ENCODE measurements around the gene DDX6. TPM values are rescaled to one million over a fixed set of nuclear protein-coding genes. Genes with fewer than 3 reads are reported as not detected.
"Not testable (repeated sequence)": the region's sequence is repeated elsewhere in the genome, so short reads cannot be mapped to it uniquely, and the experiment has no call there.

DDX6 gene
- total RNA-seq, 1 donor from 2014 or later, result 332 TPM

- no peaks in the 10 kb centered on the region for H3K27me3 ChIP-seq
- H3K4me3 ChIP-seq, result no peak overlapping the region
- TF ChIP-seq EZH2phosphoT487 (IDR thresholded peaks at IDR 0.05) (no peak), CTCF (IDR thresholded peaks at IDR 0.05) (no peak), EZH2 (IDR thresholded peaks at IDR 0.05) (no peak)
- H3K9me3 ChIP-seq (ENCODE audit: low read depth), result no peaks in the 10 kb centered on the region
- no peak overlapping the region for H3K9ac ChIP-seq
- H3K79me2 ChIP-seq (ENCODE audit: low read depth), result no peaks in the 10 kb centered on the region
- Mint-ChIP-seq H3K4me1 (peaks cover 6% of the 10 kb centered on the region), H3K9me3 (peaks cover 3% of the 10 kb centered on the region), H3K36me3 (no peaks in the 10 kb centered on the region), H3K4me3 (no peak overlapping the region), H3K27ac (no peak overlapping the region), H3K27me3 (ENCODE audit: insufficient read depth, low read depth) (peaks cover 9% of the 10 kb centered on the region)
- DNase-seq (ENCODE audit: low spot score), result no peak
- no peak overlapping the region for H3K27ac ChIP-seq
- no peaks in the 10 kb centered on the region for H3K36me3 ChIP-seq
- no peak overlapping the region for H2AFZ ChIP-seq (replicated peaks)
- peaks cover 3% of the 10 kb centered on the region for H3F3A ChIP-seq (ENCODE audit: low read depth)
- H3K4me2 ChIP-seq, result no peak overlapping the region
- H3K4me1 ChIP-seq, result no peaks in the 10 kb centered on the region
- no peaks in the 10 kb centered on the region for H4K20me1 ChIP-seq (ENCODE audit: low read depth)
These were observed 50.1 kb downstream of the DDX6 start for GRCh38 chr11:118740892-118741291.

GRCh38 chr11:118735203-118735602, 55.8 kb downstream of the DDX6 start:
- H3K36me3 Mint-ChIP-seq, result peaks cover 2% of the 10 kb centered on the region
- no peaks in the 10 kb centered on the region for H3K9me3 ChIP-seq (ENCODE audit: low read depth)
- no peak overlapping the region for H3K27ac Mint-ChIP-seq
- peaks cover 6% of the 10 kb centered on the region for H3K27me3 Mint-ChIP-seq (ENCODE audit: insufficient read depth, low read depth)
- H3K4me2 ChIP-seq, result no peak overlapping the region
- H3K4me3 ChIP-seq, result no peak overlapping the region
- H3K4me1 ChIP-seq, result no peaks in the 10 kb centered on the region
- peaks cover 16% of the 10 kb centered on the region for H3K9me3 Mint-ChIP-seq
- H3K4me3 Mint-ChIP-seq, result no peak overlapping the region
- no peaks in the 10 kb centered on the region for H3K36me3 ChIP-seq
- no peak overlapping the region for H3K9ac ChIP-seq
- no peaks in the 10 kb centered on the region for H3K27me3 ChIP-seq
- TF ChIP-seq EZH2 (IDR thresholded peaks at IDR 0.05) (no peak), CTCF (IDR thresholded peaks at IDR 0.05) (no peak), EZH2phosphoT487 (IDR thresholded peaks at IDR 0.05) (no peak)
- peaks cover 8% of the 10 kb centered on the region for H3K4me1 Mint-ChIP-seq
- H3K27ac ChIP-seq, result no peak overlapping the region
- DNase-seq (ENCODE audit: low spot score), result no peak
- H4K20me1 ChIP-seq (ENCODE audit: low read depth), result no peaks in the 10 kb centered on the region
- H3K79me2 ChIP-seq (ENCODE audit: low read depth), result no peaks in the 10 kb centered on the region
- no peak overlapping the region for H2AFZ ChIP-seq (replicated peaks)
- peaks cover 5% of the 10 kb centered on the region for H3F3A ChIP-seq (ENCODE audit: low read depth)

GRCh38 chr11:118734031-118734430, 56.9 kb downstream of the DDX6 start:
- no peaks in the 10 kb centered on the region for H3K4me1 ChIP-seq
- H3K9me3 ChIP-seq (ENCODE audit: low read depth), result no peaks in the 10 kb centered on the region
- H3K4me1 Mint-ChIP-seq, result peaks cover 4% of the 10 kb centered on the region
- H3K79me2 ChIP-seq (ENCODE audit: low read depth), result no peaks in the 10 kb centered on the region
- TF ChIP-seq EZH2phosphoT487 (IDR thresholded peaks at IDR 0.05) (no peak), EZH2 (IDR thresholded peaks at IDR 0.05) (no peak), CTCF (IDR thresholded peaks at IDR 0.05) (no peak)
- H3K4me2 ChIP-seq, result no peak overlapping the region
- peaks cover 3% of the 10 kb centered on the region for H3K27me3 Mint-ChIP-seq (ENCODE audit: insufficient read depth, low read depth)
- H4K20me1 ChIP-seq (ENCODE audit: low read depth), result no peaks in the 10 kb centered on the region
- no peaks in the 10 kb centered on the region for H3K36me3 ChIP-seq
- no peak overlapping the region for H3K9ac ChIP-seq
- H2AFZ ChIP-seq (replicated peaks), result no peak overlapping the region
- peaks cover 18% of the 10 kb centered on the region for H3K9me3 Mint-ChIP-seq
- H3K4me3 ChIP-seq, result no peak overlapping the region
- no peak overlapping the region for H3K27ac ChIP-seq
- peaks cover 4% of the 10 kb centered on the region for H3K27me3 ChIP-seq
- no peak overlapping the region for H3K4me3 Mint-ChIP-seq
- DNase-seq (ENCODE audit: low spot score), result no peak
- no peak overlapping the region for H3K27ac Mint-ChIP-seq
- peaks cover 2% of the 10 kb centered on the region for H3K36me3 Mint-ChIP-seq
- H3F3A ChIP-seq (ENCODE audit: low read depth), result peaks cover 7% of the 10 kb centered on the region

- H3F3A ChIP-seq (ENCODE audit: low read depth); H3K4me3 ChIP-seq; H3K9me3 ChIP-seq (ENCODE audit: low read depth); H3K27ac ChIP-seq; H3K9ac ChIP-seq; H3K4me2 ChIP-seq; H2AFZ ChIP-seq (replicated peaks); DNase-seq (ENCODE audit: low spot score); H3K79me2 ChIP-seq (ENCODE audit: low read depth); H3K4me1 ChIP-seq; H3K4me1 Mint-ChIP-seq; H3K36me3 ChIP-seq; H3K27ac Mint-ChIP-seq; H4K20me1 ChIP-seq (ENCODE audit: low read depth); H3K36me3 Mint-ChIP-seq; H3K4me3 Mint-ChIP-seq; H3K27me3 Mint-ChIP-seq (ENCODE audit: insufficient read depth, low read depth): not testable (repeated sequence)
- H3K9me3 Mint-ChIP-seq, result peaks cover 15% of the 10 kb centered on the region
- H3K27me3 ChIP-seq, result peaks cover 31% of the 10 kb centered on the region
These were observed 61.2 kb downstream of the DDX6 start for GRCh38 chr11:118729753-118730152.

Data from neural progenitor cell (in vitro differentiated cells).